Fibroblast of the aortic adventitia (primary cell): ENCODE data around the gene C22orf39. TPM values are rescaled to one million over a fixed set of nuclear protein-coding genes. Genes with fewer than 3 reads are reported as not detected.

ENCODE experiments used
- DNase-seq: peaks from one replicate; pipeline ENCODE4 v3.0.0-alpha.2; 2010; ENCODE audit warnings: low read depth
- H3K4me3 ChIP-seq: 2 replicates; pipeline ENCODE4 v1.5.1; 2011; ENCODE audit warnings: low read depth, mild to moderate bottlenecking, control low read depth, low read length, moderate library complexity
- CTCF ChIP-seq: IDR thresholded peaks from 2 replicates; pipeline ENCODE4 v1.5.1; 2011; ENCODE audit warnings: mild to moderate bottlenecking, low read length, control low read depth, inconsistent platforms; ENCODE audit not compliant: insufficient read depth
- total RNA-seq: library from RNA; depleted of rRNA; stranded (reverse); fragments of >200 nt; gene quantifications from 2 replicates; pipeline ENCODE4 v1.2.3, GENCODE V29; 2012; ENCODE audit warnings: low replicate concordance

The C22orf39 gene
- total RNA-seq, 1 donor = 10.5 TPM

- TF ChIP-seq CTCF = no peak
- no peak overlapping the region for H3K4me3 ChIP-seq
- DNase-seq = no peak
Observed at GRCh38 chr22:19492504-19493174, 45.1 kb upstream of the C22orf39 start.

GRCh38 chr22:19490628-19491230, 43.2 kb upstream of the C22orf39 start:
- DNase-seq = no peak
- TF ChIP-seq CTCF = no peak
- H3K4me3 ChIP-seq = no peak overlapping the region

- no peak overlapping the region for H3K4me3 ChIP-seq
- TF ChIP-seq CTCF = peak; percentile 7
- peak; percentile 54 for DNase-seq
Observed at GRCh38 chr22:19488884-19489843, 41.7 kb upstream of the C22orf39 start.

GRCh38 chr22:19488285-19488684, 40.8 kb upstream of the C22orf39 start:
- no peak for TF ChIP-seq CTCF
- no peak for DNase-seq

GRCh38 chr22:19483481-19484244, 36.2 kb upstream of the C22orf39 start:
- H3K4me3 ChIP-seq = no peak overlapping the region
- TF ChIP-seq CTCF = no peak
- peak; percentile 43 for DNase-seq

More at GRCh38 chr22:19488285-19488684, 40.8 kb upstream of the C22orf39 start:
- no peak overlapping the region for H3K4me3 ChIP-seq

GRCh38 chr22:19482297-19482696, 34.8 kb upstream of the C22orf39 start:
- no peak for DNase-seq
- H3K4me3 ChIP-seq = no peak overlapping the region
- TF ChIP-seq CTCF = no peak
